Uterus (tissue), 4 donors: ENCODE data around the gene PAXIP1. TPM values are rescaled to one million over a fixed set of nuclear protein-coding genes. Genes with fewer than 3 reads are reported as not detected.

Experiments used
- DNase-seq, 2 donors: peaks; one replicate each; pipeline ENCODE4 v3.0.0-alpha.2; 2019 to 2020
- H3K27ac ChIP-seq, 2 donors: fragments of 200-600 bp; sonication (generic); 1 replicate in 1 of 2; 2 replicates in 1 of 2; pipeline ENCODE4 v1.5.1; 2016 to 2018
- H3K27me3 ChIP-seq, 2 donors: fragments of 200-600 bp; sonication (generic); one replicate each; pipeline ENCODE4 v1.5.1; 2018 to 2019; ENCODE audit warnings: control low read depth in 1 of 2
- H3K36me3 ChIP-seq, 2 donors: fragments of 200-600 bp; sonication (generic); one replicate each; pipeline ENCODE4 v1.5.1; 2019; ENCODE audit warnings: control low read depth in 1 of 2
- H3K4me1 ChIP-seq, 2 donors: fragments of 200-600 bp; sonication (generic); one replicate each; pipeline ENCODE4 v1.5.1; 2018 to 2019; ENCODE audit warnings: control low read depth in 1 of 2
- H3K4me3 ChIP-seq, 2 donors: fragments of 200-600 bp; sonication (generic); 1 replicate in 1 of 2; 2 replicates in 1 of 2; pipeline ENCODE4 v1.5.1; 2018 to 2019; ENCODE audit warnings: mild to moderate bottlenecking in 1 of 2
- H3K9me3 ChIP-seq, 2 donors: fragments of 200-600 bp; sonication (generic); one replicate each; pipeline ENCODE4 v1.5.1; 2019; ENCODE audit warnings: control low read depth in 1 of 2
- POLR2A ChIP-seq, 2 donors: fragments of 450-650 bp; IDR thresholded peaks; one replicate each; pipeline ENCODE4 v1.6.1; 2016; ENCODE audit warnings: antibody characterized with exemption in 2 of 2, mild to moderate bottlenecking in 1 of 2, moderate library complexity in 1 of 2
- intact Hi-C: fragments of 100-400 bp; cut with DNase I; formaldehyde crosslinking; loops from one replicate; pipeline ENCODE4 v1.15.1; 2023; ENCODE audit warnings: low total_unique reads
- total RNA-seq, 4 donors: library from RNA; depleted of rRNA in 3 of 4; stranded (reverse); fragments of >200 nt in 3 of 4; gene quantifications; one replicate each; pipeline versions ENCODE4 v1.1.0 to v1.2.4, GENCODE V29; 2014 to 2023
- TF ChIP-seq, protein P1 (sequence below), 4 experiments: fragments of 200-600 bp in 2 of 4; fragments of 450-650 bp in 2 of 4; sonication (generic) in 2 of 4; IDR thresholded peaks; one replicate each; pipeline ENCODE4 v1.5.1; 2016 to 2019; ENCODE audit warnings: antibody characterized with exemption in 4 of 4, mild to moderate bottlenecking in 2 of 4, moderate library complexity in 1 of 4
- donor health status: DM: yes; HTN: yes; CAD: no.

The PAXIP1 gene
- total RNA-seq, 4 donors from 2014 or later, result 11.2 to 22.5 (median 17.3) TPM

DNA sequence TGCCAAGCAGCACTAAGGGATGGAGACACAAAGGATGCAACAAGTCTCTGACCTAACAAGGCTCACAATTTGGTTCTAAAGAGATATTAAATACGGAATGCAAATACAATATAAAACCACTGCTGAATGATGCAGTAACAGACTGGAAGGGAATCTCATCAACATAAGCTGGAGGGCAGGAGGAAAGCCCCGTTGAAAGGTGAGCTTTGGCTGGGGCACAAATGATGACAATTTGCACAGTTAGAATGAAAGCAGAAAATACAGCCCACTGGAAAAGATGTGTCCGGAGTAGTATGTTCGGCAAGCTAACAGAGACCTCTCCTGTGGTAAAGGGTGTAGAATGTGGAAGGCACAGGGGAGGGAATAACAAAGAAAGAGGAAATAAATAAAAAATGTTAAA lies 26.1 kb downstream of the PAXIP1 start:
- Histone ChIP-seq H3K27ac (no peak overlapping the region), H3K27me3 (no peaks in the 10 kb centered on the region), H3K36me3 (no peaks in the 10 kb centered on the region), H3K9me3 (no peaks in the 10 kb centered on the region), H3K4me1 (no peaks in the 10 kb centered on the region), H3K4me3 (no peak overlapping the region)
- intact Hi-C loops, result no loop called here
- TF ChIP-seq, protein P1, sequence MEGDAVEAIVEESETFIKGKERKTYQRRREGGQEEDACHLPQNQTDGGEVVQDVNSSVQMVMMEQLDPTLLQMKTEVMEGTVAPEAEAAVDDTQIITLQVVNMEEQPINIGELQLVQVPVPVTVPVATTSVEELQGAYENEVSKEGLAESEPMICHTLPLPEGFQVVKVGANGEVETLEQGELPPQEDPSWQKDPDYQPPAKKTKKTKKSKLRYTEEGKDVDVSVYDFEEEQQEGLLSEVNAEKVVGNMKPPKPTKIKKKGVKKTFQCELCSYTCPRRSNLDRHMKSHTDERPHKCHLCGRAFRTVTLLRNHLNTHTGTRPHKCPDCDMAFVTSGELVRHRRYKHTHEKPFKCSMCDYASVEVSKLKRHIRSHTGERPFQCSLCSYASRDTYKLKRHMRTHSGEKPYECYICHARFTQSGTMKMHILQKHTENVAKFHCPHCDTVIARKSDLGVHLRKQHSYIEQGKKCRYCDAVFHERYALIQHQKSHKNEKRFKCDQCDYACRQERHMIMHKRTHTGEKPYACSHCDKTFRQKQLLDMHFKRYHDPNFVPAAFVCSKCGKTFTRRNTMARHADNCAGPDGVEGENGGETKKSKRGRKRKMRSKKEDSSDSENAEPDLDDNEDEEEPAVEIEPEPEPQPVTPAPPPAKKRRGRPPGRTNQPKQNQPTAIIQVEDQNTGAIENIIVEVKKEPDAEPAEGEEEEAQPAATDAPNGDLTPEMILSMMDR (IDR thresholded peaks at IDR 0.05), result no peak
- no peak for TF ChIP-seq POLR2A (IDR thresholded peaks at IDR 0.05)
- no peak for DNase-seq

GRCh38 chr7:154975984-154976383 lies 26.9 kb downstream of the PAXIP1 start:
- Histone ChIP-seq H3K4me3 (no peak overlapping the region), H3K9me3 (no peaks in the 10 kb centered on the region), H3K4me1 (no peaks in the 10 kb centered on the region), H3K36me3 (no peaks in the 10 kb centered on the region), H3K27ac (no peak overlapping the region), H3K27me3 (no peaks in the 10 kb centered on the region)
- DNase-seq, result no peak
- intact Hi-C loops, result no loop called here
- TF ChIP-seq, protein P1 (IDR thresholded peaks at IDR 0.05), result no peak
- no peak for TF ChIP-seq POLR2A (IDR thresholded peaks at IDR 0.05)

DNA sequence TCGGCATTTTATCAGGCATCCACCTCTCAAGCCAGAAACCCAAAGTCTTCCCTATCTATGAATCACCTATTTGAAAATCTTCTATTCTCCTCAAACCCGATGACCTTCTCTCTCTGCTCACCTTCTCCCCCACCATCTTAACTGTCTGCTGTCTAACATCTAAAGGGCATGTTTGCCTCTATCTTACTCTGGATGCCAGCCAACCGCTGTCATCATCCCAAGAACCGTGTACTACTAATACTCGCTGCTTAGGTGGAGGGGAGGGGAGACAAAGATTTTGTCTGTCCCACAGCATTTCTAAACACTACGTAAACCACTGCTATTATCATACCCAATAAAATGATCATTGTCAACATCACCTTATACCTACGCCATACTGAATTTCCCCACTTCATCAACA lies 29.5 kb downstream of the PAXIP1 start:
- H3K4me1 ChIP-seq, result no peaks in the 10 kb centered on the region
- no peaks in the 10 kb centered on the region for H3K36me3 ChIP-seq
- intact Hi-C loops, result no loop called here
- H3K4me3 ChIP-seq, result no peak overlapping the region
- no peaks in the 10 kb centered on the region for H3K27me3 ChIP-seq
- no peak for DNase-seq
- TF ChIP-seq POLR2A (IDR thresholded peaks at IDR 0.05), result no peak
- TF ChIP-seq, protein P1 (IDR thresholded peaks at IDR 0.05), result no peak
- no peaks in the 10 kb centered on the region for H3K9me3 ChIP-seq
- H3K27ac ChIP-seq, result no peak overlapping the region

- Histone ChIP-seq H3K9me3 (no peaks in the 10 kb centered on the region), H3K27me3 (no peaks in the 10 kb centered on the region), H3K27ac (no peak overlapping the region), H3K36me3 (no peaks in the 10 kb centered on the region), H3K4me1 (no peaks in the 10 kb centered on the region), H3K4me3 (no peak overlapping the region)
- TF ChIP-seq, protein P1 (IDR thresholded peaks at IDR 0.05), result no peak
- TF ChIP-seq POLR2A (IDR thresholded peaks at IDR 0.05), result no peak
- intact Hi-C loops, result no loop called here
- no peak for DNase-seq
Measured at GRCh38 chr7:154968336-154969001, 34.5 kb downstream of the PAXIP1 start.

DNA sequence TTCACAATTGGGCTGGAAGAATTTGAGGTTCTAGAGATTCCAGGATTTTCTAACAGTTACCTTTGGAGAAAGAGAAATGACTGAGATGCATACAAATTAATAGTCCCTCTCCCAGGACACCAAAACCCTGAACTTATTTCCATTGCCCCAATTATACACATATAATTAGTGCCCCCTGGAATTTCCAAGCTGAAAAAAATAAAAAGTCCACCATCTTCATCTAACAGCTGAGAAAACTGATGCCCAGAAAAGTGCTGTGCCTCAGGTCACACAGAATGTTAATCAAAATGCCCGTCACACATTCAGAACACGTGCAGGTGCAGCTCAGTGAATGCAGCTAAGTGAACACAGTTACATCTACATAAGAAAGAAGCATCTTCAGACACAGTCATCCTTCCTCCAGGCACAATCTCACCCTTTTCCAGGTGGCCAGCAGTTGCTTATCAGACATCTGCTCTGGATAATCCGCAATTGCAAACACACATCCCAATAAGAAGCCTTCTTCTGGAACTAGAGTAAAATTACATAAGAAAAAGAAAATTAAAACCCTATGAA lies 35.4 kb downstream of the PAXIP1 start:
- H3K27ac ChIP-seq, result no peak overlapping the region
- intact Hi-C loops, result no loop called here
- H3K4me3 ChIP-seq, result no peak overlapping the region
- H3K4me1 ChIP-seq, result no peaks in the 10 kb centered on the region
- H3K9me3 ChIP-seq, result no peaks in the 10 kb centered on the region
- no peak for DNase-seq
- TF ChIP-seq, protein P1 (IDR thresholded peaks at IDR 0.05), result no peak
- TF ChIP-seq POLR2A (IDR thresholded peaks at IDR 0.05), result no peak
- H3K27me3 ChIP-seq, result no peaks in the 10 kb centered on the region
- no peaks in the 10 kb centered on the region for H3K36me3 ChIP-seq
